Lower leg skin (tissue), 3 donors: Measurements from ENCODE around the gene UBC.

Source experiments
- CTCF ChIP-seq, 3 donors: fragments of 450-650 bp; IDR thresholded peaks; one replicate each; pipeline ENCODE4 v1.5.1; 2016; ENCODE audit warnings: antibody characterized with exemption in 3 of 3, mild to moderate bottlenecking in 3 of 3, moderate library complexity in 2 of 3
- POLR2A ChIP-seq, 2 donors: fragments of 450-650 bp; IDR thresholded peaks; one replicate each; pipeline ENCODE4 v1.6.1; 2016 to 2017; ENCODE audit warnings: antibody characterized with exemption in 2 of 2, mild to moderate bottlenecking in 1 of 2, moderate library complexity in 1 of 2

GRCh38 chr12:124930586-124930985 lies 16.1 kb upstream of the UBC start:
- no peak for TF ChIP-seq CTCF (IDR thresholded peaks at IDR 0.05)
- TF ChIP-seq POLR2A (IDR thresholded peaks at IDR 0.05): no peak
